IPS-20b (cell line): Measurements from ENCODE around the gene DYNLT1.
"Not testable (repeated sequence)": the region's sequence is repeated elsewhere in the genome, so short reads cannot be mapped to it uniquely, and the experiment has no call there.

Experiments used
- H3K27ac ChIP-seq: one replicate; pipeline ENCODE4 v1.5.1; 2013; ENCODE audit warnings: low read length
- H3K27me3 ChIP-seq: 2 replicates; pipeline ENCODE4 v1.6.1; 2013; ENCODE audit warnings: mild to moderate bottlenecking, low read length, inconsistent platforms; ENCODE audit not compliant: insufficient read depth
- H3K36me3 ChIP-seq: 2 replicates; pipeline ENCODE4 v1.6.1; 2013; ENCODE audit warnings: low read depth, mild to moderate bottlenecking, inconsistent platforms, low read length, moderate library complexity; ENCODE audit not compliant: insufficient read depth
- H3K4me1 ChIP-seq: 2 replicates; pipeline ENCODE4 v1.6.1; 2013; ENCODE audit warnings: mild to moderate bottlenecking, control low read depth, inconsistent platforms, low read length, moderate library complexity; ENCODE audit not compliant: insufficient read depth
- H3K4me3 ChIP-seq: 2 replicates; pipeline ENCODE4 v1.5.1; 2013; ENCODE audit warnings: mild to moderate bottlenecking, low read length, inconsistent platforms
- H3K9ac ChIP-seq: 2 replicates; pipeline ENCODE4 v1.6.1; 2013; ENCODE audit warnings: low read depth, mild to moderate bottlenecking, inconsistent platforms, low read length, moderate library complexity
- H3K9me3 ChIP-seq: 2 replicates; pipeline ENCODE4 v1.6.1; 2013; ENCODE audit warnings: mild to moderate bottlenecking, low read depth, low read length, inconsistent platforms; ENCODE audit not compliant: insufficient read depth

The DYNLT1 gene

DNA sequence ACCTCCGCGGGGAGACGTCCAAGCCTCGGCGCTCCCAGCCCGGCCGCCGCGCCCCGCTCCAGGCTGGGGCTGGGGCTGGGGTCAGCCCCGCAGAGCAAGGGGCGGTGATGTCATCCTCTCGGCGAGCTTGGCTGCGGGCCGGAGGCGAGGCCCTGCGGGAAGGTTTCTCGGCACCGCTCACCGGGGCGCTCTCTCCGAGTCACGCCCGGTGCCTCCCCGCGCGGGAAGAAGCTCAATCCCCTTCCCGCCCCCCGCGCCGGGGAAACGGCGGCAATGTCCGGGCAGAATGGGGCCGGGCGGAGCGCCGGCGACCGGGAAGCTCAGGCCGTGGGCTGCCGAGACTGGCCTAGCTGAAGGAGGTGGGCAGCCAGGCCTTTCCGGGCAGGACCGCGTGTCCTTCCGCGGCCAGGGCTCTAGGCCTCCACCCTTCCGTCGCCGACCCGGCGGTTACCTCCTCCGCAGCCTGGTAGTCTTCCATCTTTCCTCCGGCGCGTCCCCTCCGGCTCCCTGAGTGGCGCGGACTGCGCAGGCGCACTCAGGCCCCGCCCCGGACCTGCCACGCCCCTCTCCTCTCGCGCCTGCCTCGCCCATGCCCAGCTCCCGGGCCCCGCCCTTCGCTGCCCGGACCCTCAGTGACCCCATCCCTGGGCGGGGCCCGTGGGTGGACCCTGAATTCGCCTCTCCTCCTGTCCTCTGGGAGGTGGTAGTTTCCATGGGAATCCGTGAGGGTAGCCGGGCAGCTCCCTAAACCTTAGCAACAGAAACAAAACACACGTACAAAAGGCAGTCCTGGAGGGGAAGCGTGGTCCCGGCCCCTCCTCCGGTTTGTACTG, at the start of gene DYNLT1:
TSS of gene DYNLT1 (minus strand) at position 513 of the 833 bp plus-strand sequence. CDS start at position 478, 35 bp downstream.
- H3K4me1 ChIP-seq = no peaks in the 10 kb centered on the region
- H3K4me3 ChIP-seq = peak within 1 kb of the TSS; percentile 71
- peaks cover 15% of the 10 kb centered on the region for H3K27me3 ChIP-seq
- H3K9me3 ChIP-seq = no peaks in the 10 kb centered on the region
- peak within 1 kb of the TSS; percentile 68 for H3K27ac ChIP-seq
- H3K36me3 ChIP-seq = peaks cover 6% of the 10 kb centered on the region; the same call in 1 of the 2 replicates
- H3K9ac ChIP-seq = peak within 1 kb of the TSS; percentile 87; the same call in 1 of the 2 replicates

DNA sequence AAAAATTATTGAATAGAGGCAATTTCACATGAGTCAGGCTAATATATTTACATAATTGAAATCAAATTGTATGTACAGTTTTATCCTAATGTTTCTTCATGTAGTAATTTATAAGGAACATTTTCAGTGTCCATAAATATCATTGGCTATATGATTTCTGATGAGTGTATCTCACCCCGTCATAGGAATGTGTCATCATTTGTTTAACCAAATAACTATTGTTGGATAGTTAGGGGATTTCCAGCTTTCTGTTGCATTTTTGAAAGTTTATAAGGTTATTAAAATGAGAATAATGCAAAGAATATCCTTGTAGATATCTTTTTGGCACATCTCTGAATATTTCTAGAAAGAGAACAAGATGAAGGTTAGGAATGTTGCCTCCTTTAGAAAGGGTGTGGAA, 44.3 kb upstream of the DYNLT1 start:
- H3K9ac ChIP-seq = no peak overlapping the region
- H3K27ac ChIP-seq = no peak overlapping the region
- H3K27me3 ChIP-seq = no peaks in the 10 kb centered on the region
- no peaks in the 10 kb centered on the region for H3K9me3 ChIP-seq
- no peaks in the 10 kb centered on the region for H3K36me3 ChIP-seq
- H3K4me1 ChIP-seq = no peaks in the 10 kb centered on the region
- no peak overlapping the region for H3K4me3 ChIP-seq

DNA sequence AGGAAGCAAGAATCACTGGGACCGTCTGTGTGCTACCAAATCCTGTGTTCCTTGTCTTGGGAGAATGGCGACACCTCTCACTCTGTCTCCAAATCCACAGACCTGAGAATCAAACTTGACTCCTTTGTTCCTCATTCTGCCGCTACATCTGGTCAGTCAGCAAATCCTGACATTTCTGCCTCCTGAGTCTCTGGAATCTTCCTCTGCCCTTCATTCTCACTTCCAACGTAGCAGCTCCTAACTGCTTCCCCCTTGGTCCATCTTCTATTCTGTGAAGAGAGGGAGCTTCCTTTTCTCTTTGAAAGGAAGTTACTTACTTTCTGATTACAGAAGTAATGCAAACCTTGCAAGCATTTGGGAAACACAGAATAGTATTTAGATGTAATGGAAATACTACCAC, 43.0 kb upstream of the DYNLT1 start:
- no peaks in the 10 kb centered on the region for H3K4me1 ChIP-seq
- H3K9me3 ChIP-seq = no peaks in the 10 kb centered on the region
- H3K4me3 ChIP-seq = no peak overlapping the region
- no peaks in the 10 kb centered on the region for H3K36me3 ChIP-seq
- H3K27me3 ChIP-seq = no peaks in the 10 kb centered on the region
- no peak overlapping the region for H3K9ac ChIP-seq
- H3K27ac ChIP-seq = no peak overlapping the region

DNA sequence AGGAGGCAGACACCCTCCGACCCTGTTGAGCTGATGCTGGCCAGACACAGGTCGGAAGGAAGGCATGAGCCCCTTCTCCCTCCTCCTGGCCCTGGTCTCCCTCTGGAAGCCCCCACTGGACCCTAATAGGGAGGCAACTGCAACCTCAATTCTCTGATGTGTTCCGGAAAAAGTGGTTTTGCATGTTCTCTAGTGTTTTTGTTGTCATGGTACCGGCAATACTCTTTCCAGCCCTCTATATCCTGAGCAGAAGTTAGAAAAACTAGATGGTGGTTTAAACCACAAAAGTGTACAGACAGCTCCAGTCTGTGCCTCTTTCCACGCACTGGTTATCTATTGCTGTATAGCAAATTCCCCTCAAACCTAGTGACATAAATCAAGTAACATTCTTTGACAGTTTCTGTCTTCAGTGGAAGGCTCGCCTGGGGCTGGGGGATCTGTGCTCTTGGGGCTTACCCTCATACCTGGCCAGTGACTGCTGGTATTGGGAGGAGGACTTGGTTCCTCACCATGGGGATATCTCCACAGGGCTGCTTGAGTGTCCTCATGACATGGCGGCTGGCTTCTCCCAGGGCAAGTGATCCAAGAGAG, 42.3 kb upstream of the DYNLT1 start:
- no peaks in the 10 kb centered on the region for H3K4me1 ChIP-seq
- no peak overlapping the region for H3K27ac ChIP-seq
- H3K9ac ChIP-seq = no peak overlapping the region
- H3K36me3 ChIP-seq = no peaks in the 10 kb centered on the region
- no peak overlapping the region for H3K4me3 ChIP-seq
- H3K27me3 ChIP-seq = no peaks in the 10 kb centered on the region
- no peaks in the 10 kb centered on the region for H3K9me3 ChIP-seq

DNA sequence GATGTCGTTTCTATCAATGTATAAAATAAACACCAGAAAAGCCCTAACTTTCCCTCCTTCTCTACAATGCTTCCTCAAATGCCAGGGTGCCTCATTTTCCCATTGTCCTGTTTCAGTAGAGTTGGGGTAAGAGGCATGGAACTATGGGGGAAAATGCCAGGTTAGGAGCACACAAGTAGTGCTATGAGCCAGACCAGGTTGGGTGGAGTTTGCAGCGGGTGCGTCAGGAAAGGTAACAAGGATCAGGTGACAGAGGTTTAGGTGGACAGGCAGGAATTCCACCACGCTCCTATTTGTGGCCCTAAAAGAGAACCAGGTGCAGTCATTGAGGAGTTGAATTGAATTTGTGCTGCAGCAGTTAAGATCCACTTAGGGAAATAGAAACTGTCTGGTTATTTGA, 41.8 kb upstream of the DYNLT1 start:
- H3K9ac ChIP-seq = no peak overlapping the region
- no peaks in the 10 kb centered on the region for H3K36me3 ChIP-seq
- no peak overlapping the region for H3K4me3 ChIP-seq
- no peaks in the 10 kb centered on the region for H3K4me1 ChIP-seq
- no peaks in the 10 kb centered on the region for H3K9me3 ChIP-seq
- no peak overlapping the region for H3K27ac ChIP-seq
- no peaks in the 10 kb centered on the region for H3K27me3 ChIP-seq

DNA sequence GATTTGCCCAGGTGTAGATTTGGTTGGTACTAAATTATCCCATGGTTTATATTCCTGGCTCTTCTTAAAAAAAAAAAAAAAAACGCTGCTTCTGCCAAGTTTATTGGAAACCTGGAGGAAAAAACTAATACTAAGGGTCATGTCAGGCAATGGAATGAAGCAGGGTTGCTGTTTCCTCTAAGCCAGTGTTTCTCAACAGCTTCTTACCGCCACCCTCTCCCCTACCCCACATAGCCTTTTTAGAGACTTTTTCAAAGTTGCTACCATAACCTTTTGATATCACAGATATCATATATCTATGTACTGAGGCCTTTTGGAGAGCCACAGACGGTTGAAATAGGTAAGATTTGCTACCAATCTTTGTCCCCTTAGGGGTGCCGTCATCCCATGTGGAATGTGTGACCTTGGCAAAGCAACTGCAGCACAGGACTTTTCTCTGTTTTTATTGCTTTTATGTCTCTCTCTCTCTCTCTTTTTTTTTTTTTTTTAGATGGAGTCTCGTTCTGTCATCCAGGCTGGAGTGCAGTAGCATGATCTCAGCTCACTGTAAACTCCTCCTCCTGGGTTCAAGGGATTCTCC, 40.3 kb upstream of the DYNLT1 start:
- Histone ChIP-seq H3K9me3 (no peaks in the 10 kb centered on the region), H3K27me3 (no peaks in the 10 kb centered on the region), H3K4me3 (no peak overlapping the region), H3K27ac (no peak overlapping the region), H3K9ac (no peak overlapping the region), H3K4me1 (no peaks in the 10 kb centered on the region), H3K36me3 (no peaks in the 10 kb centered on the region)

DNA sequence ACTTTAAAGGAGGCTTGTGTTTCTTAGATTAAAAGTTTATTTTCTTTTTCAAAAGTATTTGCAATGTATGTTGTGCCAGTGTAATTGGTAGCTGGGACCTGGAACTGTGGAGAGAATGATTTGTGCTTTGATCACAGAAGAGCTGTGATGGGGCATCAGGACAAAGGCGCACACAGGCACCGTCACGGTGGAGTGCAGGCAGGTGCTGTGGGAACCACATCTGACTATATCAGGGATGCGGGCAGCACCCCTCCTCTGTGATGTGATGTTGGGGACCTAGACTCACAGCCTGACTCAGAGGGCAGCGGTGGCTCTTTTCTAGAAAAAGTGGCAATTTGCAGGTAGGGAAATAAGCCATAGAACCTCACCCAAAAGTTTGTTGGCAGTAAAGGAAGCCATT, 39.8 kb upstream of the DYNLT1 start:
- Histone ChIP-seq H3K36me3 (no peaks in the 10 kb centered on the region), H3K4me1 (no peaks in the 10 kb centered on the region), H3K27ac (no peak overlapping the region), H3K9me3 (no peaks in the 10 kb centered on the region), H3K9ac (no peak overlapping the region), H3K27me3 (no peaks in the 10 kb centered on the region), H3K4me3 (no peak overlapping the region)

DNA sequence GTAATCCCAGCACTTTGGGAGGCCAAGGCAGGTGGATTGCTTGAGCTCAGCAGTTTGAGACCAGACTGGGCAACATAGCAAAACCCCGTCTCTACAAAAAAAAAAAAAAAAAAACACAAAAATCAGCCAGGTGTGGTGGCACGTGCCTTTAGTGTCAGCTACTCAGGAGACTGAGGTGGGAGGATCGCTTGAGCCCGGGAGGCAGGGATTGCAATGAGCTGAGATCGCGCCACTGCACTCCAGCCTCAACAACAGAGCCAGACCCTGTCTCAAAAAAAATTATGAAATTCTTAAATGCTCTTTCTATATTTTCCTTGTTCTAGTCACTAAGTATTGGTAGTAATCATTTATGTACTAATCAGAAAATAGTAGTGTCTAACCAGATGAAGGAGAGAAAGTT, 35.9 kb upstream of the DYNLT1 start:
- H3K27me3 ChIP-seq = no peaks in the 10 kb centered on the region
- H3K27ac ChIP-seq = no peak overlapping the region
- no peak overlapping the region for H3K9ac ChIP-seq
- no peak overlapping the region for H3K4me3 ChIP-seq
- H3K36me3 ChIP-seq = no peaks in the 10 kb centered on the region
- no peaks in the 10 kb centered on the region for H3K4me1 ChIP-seq
- H3K9me3 ChIP-seq = no peaks in the 10 kb centered on the region

DNA sequence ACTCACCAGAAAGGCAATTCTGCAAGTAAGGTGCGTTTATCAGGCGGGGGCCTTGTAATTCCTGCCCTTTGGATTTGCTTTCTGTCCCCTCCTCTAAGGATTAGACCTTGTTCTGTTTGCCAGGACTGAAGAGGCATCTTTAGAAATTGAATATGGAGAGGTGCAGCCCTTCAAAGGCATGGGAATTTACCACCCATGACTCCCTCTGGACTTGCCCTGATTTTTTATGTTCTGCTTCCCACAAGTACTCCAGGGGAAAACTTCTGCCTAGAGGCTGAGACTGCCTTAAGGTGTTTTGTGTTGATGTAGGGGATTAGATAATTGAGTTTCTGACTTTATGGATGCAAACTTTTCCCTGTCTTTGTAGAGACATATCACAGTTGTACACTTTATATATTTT, 35.5 kb upstream of the DYNLT1 start:
- Histone ChIP-seq H3K9me3 (no peaks in the 10 kb centered on the region), H3K9ac (no peak overlapping the region), H3K4me1 (no peaks in the 10 kb centered on the region), H3K27me3 (no peaks in the 10 kb centered on the region), H3K4me3 (no peak overlapping the region), H3K27ac (no peak overlapping the region), H3K36me3 (no peaks in the 10 kb centered on the region)

DNA sequence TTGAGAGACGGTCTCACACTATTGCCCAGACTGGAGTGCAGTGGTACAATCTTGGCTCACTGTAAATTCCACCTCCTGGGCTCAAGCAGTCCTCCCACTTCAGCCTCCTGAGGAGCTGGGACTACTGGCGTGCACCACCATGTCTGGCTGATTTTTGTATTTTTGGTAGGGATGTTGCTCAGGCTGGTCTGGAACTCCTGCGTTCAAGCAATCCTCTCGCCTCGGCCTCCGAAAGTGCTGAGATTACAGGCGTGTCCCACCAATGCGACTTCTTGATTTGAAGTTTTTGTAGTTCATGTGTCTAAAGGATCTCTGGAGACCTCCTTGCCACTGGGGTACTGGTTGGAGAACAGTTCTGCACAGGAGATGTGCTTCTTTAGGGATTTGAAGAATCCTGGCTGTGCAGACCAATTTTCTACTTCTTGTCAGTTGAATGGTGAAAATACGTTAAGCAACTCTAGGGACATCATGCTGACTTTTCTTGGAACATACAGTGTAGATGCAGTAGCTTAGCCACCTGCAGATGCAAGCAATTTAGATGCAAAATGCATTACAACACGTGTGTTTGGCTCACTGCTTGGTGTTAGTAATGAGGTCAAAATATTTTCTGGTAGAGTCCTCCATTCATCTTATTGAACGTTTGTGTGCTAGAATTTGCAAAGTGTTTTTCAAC, 33.5 kb upstream of the DYNLT1 start:
- Histone ChIP-seq H3K36me3 (no peaks in the 10 kb centered on the region), H3K4me1 (no peaks in the 10 kb centered on the region), H3K9ac (no peak overlapping the region), H3K27me3 (no peaks in the 10 kb centered on the region), H3K27ac (no peak overlapping the region), H3K9me3 (no peaks in the 10 kb centered on the region), H3K4me3 (no peak overlapping the region)

DNA sequence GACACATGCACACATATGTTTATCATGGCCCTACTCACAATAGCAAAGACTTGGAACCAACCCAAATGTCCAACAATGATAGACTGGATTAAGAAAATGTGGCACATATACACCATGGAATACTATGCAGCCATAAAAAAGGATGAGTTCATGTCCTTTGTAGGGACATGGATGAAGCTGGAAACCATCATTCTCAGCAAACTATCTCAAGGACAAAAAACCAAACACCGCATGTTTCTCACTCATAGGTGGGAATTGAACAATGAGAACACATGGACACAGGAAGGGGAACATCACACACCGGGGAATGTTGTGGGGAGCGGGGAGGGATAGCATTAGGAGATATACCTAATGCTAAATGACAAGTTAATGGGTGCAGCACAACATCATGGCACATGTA, 32.6 kb upstream of the DYNLT1 start:
- not testable (repeated sequence) for H3K9me3 ChIP-seq, H3K36me3 ChIP-seq, H3K4me1 ChIP-seq, H3K4me3 ChIP-seq, H3K9ac ChIP-seq, H3K27ac ChIP-seq, H3K27me3 ChIP-seq
